GM18505 (cell line): ENCODE results near the gene HEXIM2.
A peak's percentile ranks its signal among the peaks of the same experiment; 100 is the strongest.

Experiments
- ATAC-seq: cut with Tn5 transposase; IDR thresholded peaks from one replicate; pipeline ENCODE4 v1.9.1; 2021; ENCODE audit not compliant: unreplicated experiment
- POLR2A ChIP-seq: IDR thresholded peaks from 4 replicates; pipeline ENCODE4 v1.6.1; 2011; ENCODE audit warnings: borderline replicate concordance; ENCODE audit not compliant: insufficient read depth, insufficient read length; ENCODE audit errors: extremely low read depth

The HEXIM2 gene, protein sequence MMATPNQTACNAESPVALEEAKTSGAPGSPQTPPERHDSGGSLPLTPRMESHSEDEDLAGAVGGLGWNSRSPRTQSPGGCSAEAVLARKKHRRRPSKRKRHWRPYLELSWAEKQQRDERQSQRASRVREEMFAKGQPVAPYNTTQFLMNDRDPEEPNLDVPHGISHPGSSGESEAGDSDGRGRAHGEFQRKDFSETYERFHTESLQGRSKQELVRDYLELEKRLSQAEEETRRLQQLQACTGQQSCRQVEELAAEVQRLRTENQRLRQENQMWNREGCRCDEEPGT

DNA sequence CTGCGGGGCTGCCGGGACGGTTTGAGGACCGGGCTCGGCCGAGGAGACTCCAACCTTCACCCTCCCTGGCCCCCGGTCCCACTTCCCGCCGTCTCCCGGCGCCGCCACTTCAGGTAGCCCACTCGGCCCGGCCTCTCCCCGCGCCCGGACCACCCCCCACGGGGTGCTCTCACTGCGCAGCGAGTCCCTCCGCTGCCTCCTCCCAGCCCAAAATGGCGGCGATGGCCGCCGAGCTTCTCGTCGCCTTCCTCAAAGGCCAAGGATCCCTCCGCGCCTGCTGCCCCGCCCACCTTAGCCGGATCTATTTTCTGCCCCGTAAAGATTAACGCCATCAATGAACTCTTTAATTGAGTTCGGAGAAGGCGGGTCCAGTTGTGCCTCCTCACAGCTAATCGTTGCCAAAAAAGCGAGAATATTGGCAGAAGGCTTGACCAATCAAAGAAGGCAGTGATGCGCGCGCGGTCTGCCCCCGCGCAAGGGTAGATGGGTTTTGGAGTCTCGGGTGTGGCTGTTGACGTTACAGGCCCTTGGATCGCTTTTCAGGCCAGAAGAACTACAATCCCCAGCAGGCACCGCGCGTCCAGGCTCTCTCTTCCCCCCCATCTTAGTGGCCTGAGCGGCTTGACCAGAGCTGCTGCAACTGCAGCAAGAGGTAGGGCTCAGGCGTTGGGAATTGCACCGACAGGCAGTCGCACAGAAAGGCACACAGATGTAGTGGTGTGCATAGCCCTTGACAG, at the start of gene HEXIM2:
Gene HEXIM2, plus strand, starts transcription at position 588 of the 737 bp plus-strand sequence. CDS start 919 bp downstream, outside the sequence.
- TF ChIP-seq POLR2A, result peak; percentile 92
- ATAC-seq, result peak; percentile 77

DNA sequence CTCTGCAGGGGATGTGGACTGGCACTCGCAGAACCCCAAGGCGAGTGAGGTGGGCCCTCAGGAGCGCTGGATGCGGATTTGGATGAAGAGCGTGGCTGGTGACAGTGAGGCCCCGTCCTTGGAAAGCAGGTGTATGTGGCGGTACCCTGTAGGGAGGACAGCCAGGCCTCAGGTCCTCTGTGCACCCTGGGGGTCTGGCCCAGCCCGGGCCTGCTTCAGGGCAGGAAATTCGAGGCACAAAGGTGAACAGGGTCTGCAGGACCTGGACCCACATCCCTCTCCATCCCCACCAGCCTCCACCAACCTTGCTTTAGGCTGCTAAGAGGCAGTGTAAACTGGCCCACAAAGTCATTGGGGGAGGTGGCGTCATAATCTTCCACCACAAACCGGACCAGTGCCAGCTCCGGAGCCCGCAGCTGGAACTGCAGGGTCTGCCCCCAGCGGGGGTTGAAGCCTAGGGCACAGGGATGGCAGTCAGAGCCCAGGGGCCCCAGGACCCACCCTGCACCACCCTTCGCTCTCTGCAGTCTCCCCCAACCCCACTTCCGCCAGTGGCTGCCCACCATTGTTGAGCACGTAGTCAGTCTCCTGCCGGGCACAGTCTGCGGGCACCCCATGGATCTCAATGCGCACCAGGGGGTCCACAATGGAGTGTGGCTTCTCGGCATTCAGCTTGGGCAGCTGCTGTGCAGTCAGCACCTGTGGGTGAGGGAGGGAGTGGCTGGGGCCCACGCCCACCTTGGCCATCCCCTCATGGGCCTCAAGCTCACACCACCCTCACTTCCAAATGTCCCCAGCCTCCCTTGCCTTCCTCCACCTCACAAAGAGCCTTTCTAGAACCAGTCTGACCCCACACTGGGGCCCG, 48.9 kb upstream of the HEXIM2 start:
- ATAC-seq, result no peak
- TF ChIP-seq POLR2A, result no peak

DNA sequence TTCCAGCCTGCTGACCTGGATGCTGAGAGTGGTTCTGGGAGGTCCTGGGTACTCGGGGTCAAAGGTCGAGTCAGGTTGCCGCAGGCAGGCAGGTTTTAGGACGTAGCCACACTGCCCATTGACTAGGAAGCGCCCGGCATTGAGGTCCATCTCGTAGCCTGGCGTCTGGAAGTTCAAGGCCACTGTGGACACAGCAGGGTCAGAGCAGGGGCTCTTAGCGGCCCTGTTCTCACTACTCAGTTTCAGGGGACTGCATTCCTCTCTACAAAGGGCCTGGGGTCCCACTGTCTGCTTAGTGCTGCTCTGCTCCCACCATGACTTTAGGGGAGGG, 48.3 kb upstream of the HEXIM2 start:
- ATAC-seq, result no peak
- no peak for TF ChIP-seq POLR2A

DNA sequence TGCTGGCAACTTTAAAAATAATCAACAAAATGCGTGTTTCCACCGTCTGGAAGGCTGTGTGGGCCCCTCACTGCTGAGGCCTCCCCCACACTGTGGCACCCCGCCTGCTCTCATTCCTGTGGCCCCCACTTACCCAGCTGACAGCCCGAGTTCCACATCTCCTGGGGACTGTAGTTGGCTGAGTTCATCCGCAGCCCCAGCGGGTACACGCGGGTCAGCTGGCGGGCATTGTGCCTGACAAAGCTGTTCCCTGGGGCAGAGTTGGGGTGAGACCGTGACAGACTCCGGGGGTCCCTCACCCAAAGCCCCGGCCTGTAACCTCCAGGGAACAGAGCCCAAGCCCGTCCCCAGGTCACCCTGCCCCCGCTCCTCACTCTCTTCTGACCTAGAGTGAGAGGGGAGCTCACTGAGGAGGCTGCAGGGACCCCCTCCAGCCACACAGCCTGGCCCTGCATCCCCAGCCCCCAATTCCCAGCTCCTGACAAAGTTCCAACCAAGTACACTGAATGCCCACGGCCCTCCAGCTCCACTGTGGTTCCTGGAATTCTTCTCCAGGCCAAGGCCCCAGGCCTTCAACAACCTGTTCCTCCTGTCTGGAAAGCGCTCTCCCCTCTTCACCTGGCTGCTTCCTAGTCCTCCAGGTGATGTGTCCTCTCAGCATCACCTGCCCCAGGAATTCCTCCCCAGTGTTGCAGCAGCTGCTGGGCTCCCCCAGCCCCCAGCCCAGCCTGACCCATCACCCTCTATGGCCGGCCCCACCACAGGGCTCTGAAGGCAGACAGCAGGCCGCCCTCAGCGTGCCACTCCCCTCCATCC, 47.4 kb upstream of the HEXIM2 start:
- no peak for ATAC-seq
- no peak for TF ChIP-seq POLR2A

DNA sequence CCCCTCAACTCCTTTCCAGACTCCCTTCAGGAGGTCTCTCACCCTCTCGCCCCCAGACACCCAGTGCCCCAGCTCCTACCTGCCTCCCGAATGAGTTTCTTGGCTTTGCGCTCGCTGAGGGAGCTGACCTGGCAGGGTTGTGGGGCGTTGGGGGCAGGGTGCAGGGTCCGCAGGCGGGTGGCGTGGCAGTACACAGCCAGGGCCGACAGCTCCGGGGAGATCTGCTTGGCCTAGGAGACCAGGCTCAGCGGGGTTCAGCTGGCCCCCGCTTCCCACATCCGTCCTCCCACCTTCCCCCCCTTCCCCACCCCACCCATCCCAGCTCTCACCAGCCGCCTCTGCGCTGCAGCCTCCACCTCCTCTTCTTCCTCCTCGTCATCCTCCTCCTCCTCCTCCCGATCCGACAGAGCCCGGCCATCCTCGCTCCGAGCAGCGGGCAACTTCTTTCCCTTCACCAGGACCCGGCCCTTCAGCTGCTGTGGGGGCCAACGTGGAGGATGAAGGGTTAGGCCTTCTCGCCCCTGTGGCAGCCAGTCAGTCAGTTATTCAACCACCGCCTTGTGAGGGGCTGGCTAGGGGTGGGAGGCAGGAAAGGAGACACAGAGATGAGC, 46.6 kb upstream of the HEXIM2 start:
- ATAC-seq, result no peak
- no peak for TF ChIP-seq POLR2A

GRCh38 chr17:45115871-45116270, 45.8 kb upstream of the HEXIM2 start:
- no peak for TF ChIP-seq POLR2A
- ATAC-seq, result no peak

DNA sequence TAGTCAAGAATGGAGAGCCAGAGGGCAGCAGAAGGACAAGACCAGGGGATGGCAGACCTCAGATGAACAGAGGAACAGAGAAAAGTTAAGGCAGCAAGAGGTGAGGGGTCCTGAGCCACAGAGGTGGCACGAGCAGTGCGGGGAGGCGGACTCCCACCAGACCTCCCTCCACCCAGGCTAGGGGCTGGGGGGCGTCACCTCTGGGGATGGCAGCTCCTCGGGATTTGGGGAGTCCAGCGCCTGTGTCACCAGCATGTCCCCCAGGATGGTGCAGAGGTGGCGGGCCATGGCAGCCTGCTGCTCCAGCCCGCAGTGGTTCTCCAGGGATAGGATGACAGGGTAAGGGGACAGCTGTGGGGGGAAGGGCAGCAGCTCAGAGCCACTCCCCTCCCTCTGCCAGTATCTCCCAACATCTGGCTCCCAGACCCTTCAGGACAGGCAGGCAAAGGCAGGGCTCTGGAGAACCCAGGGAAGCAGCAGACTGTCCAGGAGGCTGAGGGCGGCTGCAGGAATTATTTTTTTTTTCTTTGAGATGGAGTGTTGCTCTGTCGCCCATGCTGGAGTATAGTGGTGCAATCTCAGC, 45.1 kb upstream of the HEXIM2 start:
- no peak for ATAC-seq
- no peak for TF ChIP-seq POLR2A

GRCh38 chr17:45117334-45117733, 44.3 kb upstream of the HEXIM2 start:
- no peak for TF ChIP-seq POLR2A
- ATAC-seq, result no peak

DNA sequence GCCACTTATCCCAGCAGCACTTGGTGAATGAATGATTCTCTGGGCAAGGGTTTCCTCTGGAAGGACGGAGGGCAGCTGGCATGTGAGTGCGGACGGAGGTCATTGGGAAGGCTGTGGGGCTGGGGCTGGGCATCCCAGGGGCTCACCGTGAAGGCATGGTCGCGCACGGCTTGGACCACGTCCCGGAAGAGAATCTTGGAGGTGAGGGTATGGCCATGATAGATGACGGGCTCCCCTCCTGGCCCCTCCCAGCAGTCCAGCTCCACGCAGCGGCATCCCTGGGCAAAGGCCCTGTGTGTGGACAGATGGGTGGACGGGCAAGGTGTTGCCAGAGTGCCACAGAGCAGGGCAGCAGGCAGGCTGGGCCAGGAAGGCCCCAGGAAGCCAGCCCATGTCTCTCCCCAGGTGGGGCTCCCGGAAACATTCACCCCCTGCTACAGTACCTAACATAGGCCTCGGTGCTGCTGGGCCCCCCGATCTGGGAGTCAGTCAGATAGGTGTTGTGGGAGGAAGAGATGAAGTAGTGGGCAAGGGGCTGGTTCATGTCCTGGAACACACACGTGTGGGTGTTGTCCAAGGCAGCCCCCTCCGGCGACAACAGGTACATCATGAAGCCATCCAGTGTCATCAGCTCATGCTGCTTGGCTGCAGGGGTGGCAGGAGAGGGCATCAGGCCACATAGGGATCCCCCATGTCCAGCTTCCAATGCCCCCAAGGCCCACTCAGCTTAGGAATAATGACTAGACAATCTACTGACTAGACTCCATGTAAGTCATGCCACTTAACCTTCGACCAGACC, 43.6 kb upstream of the HEXIM2 start:
- ATAC-seq, result no peak
- TF ChIP-seq POLR2A, result no peak

DNA sequence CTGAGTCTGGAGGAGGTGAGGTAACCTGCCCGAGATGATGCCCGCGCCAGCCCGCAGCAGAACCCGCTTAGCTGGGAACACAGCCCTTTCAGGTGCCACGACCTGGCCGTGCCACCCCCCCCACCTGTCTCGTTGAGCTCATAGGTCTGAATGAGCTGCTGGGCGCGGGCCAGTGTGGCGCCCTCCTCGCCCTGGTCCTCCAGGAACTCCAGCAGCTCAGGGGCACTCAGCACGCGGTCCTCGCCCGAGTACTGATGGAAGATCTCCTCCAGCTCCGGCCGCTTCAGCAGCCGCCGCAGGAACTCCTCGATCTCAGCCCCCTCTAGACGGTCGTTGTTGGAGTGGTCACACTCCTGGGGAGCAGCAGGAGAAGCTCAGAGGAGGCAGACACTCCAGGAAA, 43.0 kb upstream of the HEXIM2 start:
- no peak for ATAC-seq
- no peak for TF ChIP-seq POLR2A

GRCh38 chr17:45119964-45120363, 41.7 kb upstream of the HEXIM2 start:
- no peak for ATAC-seq
- no peak for TF ChIP-seq POLR2A
